ENCODE data around the gene ZBTB7B. TPM values are rescaled to one million over a fixed set of nuclear protein-coding genes. Genes with fewer than 3 reads are reported as not detected.
A peak's percentile ranks its signal among the peaks of the same experiment; 100 is the strongest.

The ZBTB7B gene
- total RNA-seq, 2 donors from 2014 or later: 30.3 to 53.4 TPM

DNA sequence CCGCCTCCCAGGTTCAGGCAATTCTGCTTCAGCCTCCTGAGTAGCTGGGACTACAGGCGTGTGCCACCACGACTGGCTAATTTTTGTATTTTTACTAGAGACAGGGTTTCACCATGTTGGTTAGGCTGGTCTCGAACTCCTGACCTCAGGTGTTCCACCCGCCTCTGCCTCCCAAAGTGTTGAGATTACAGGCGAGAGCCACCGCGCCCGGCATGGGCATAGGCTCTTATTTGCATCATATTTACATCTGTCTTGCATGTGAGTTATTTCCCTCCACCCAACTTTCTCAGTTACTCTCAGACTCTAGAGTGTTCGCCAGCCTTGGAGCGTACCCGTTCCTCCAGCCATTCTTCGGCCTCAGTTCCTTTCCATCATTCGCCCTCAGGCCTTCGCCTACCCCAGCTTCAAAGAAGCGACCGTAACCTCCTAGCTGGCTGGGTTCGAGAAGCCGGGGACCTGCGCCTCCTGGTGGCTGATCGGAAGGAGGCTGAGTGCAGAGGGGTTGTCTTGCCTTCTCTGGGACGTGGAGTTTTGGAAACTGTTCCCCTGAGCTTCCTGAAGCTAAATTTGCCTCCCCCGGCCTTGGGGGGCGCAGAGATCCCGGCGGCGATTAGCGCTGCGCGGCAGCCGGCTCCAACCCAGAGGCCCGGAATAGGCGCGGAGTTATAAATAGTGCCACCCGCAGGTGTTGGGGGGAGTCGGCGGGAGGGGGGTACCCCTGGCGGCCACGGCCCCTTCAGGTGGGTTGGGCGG lies 3.6 kb upstream of the ZBTB7B start:
- DNase-seq (ENCODE audit: low spot score): no peak
- peak overlapping the region; percentile 87 to 92 for H3K4me3 ChIP-seq
- H3K4me1 ChIP-seq: peaks cover 0 to 22% of the 10 kb centered on the region in 2 donors
- peak overlapping the region; percentile 98 to 99 for H3K27ac ChIP-seq
- no peaks in the 10 kb centered on the region for H3K9me3 ChIP-seq
- H3K27me3 ChIP-seq: no peaks in the 10 kb centered on the region
- TF ChIP-seq, protein P1, sequence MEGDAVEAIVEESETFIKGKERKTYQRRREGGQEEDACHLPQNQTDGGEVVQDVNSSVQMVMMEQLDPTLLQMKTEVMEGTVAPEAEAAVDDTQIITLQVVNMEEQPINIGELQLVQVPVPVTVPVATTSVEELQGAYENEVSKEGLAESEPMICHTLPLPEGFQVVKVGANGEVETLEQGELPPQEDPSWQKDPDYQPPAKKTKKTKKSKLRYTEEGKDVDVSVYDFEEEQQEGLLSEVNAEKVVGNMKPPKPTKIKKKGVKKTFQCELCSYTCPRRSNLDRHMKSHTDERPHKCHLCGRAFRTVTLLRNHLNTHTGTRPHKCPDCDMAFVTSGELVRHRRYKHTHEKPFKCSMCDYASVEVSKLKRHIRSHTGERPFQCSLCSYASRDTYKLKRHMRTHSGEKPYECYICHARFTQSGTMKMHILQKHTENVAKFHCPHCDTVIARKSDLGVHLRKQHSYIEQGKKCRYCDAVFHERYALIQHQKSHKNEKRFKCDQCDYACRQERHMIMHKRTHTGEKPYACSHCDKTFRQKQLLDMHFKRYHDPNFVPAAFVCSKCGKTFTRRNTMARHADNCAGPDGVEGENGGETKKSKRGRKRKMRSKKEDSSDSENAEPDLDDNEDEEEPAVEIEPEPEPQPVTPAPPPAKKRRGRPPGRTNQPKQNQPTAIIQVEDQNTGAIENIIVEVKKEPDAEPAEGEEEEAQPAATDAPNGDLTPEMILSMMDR (IDR thresholded peaks at IDR 0.05): peak; percentile 75 to 82
- no peaks in the 10 kb centered on the region for H3K36me3 ChIP-seq

GRCh38 chr1:154999571-155000410 lies 2.8 kb upstream of the ZBTB7B start:
- Histone ChIP-seq H3K27me3 (no peaks in the 10 kb centered on the region), H3K4me3 (peak overlapping the region; percentile 87 to 92), H3K4me1 (peaks cover 0 to 30% of the 10 kb centered on the region in 2 donors), H3K36me3 (no peaks in the 10 kb centered on the region), H3K9me3 (no peaks in the 10 kb centered on the region), H3K27ac (peak overlapping the region; percentile 98 to 99)
- DNase-seq (ENCODE audit: low spot score): no peak
- TF ChIP-seq, protein P1 (IDR thresholded peaks at IDR 0.05): no peak

GRCh38 chr1:155000411-155000725 lies 2.2 kb upstream of the ZBTB7B start:
- Histone ChIP-seq H3K36me3 (no peaks in the 10 kb centered on the region), H3K4me3 (peak overlapping the region; percentile 87 to 92), H3K27me3 (no peaks in the 10 kb centered on the region), H3K27ac (peak overlapping the region; percentile 98 to 99), H3K4me1 (peaks cover 0 to 35% of the 10 kb centered on the region in 2 donors), H3K9me3 (no peaks in the 10 kb centered on the region)
- no peak for DNase-seq (ENCODE audit: low spot score)
- TF ChIP-seq, protein P1 (IDR thresholded peaks at IDR 0.05): no peak

DNA sequence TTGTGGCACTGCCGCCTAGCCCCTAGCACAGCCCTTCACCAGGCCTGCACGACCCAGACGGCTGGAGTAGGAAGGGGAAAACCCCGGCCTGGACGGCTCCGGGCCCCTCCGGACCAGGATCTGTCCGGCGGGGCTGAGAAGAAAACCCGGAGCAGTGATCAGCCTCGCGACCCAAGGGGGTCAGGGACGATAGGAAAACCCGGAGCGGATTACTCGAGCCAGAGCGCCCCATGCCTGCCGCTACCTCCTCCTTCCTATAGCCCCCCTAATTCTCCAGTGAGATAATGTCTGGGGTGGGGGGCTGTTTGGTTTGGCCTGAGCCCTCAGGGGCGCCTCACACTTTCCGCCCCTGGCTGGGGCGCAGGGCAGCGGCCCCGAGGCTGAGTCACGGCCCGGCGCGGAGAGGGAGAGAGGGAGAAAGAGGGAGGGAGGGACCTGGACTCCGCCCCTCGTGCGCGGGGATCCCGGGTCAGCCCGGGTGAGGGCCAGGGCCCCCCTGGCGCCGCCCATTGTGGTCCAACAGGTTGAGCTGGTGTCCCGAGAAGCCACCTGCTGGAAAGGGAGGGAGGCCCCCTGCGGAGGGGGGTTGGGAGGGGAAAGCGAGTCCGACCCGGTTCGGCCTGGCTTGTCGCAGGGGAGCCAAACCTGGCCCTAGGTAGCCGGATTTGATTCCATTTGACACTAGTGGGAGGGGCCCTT lies 1.7 kb upstream of the ZBTB7B start:
- TF ChIP-seq, protein P1 (IDR thresholded peaks at IDR 0.05): peak in 1 of 2 donors; percentile 14
- Histone ChIP-seq H3K4me3 (peak overlapping the region; percentile 87 to 92), H3K27ac (peak overlapping the region; percentile 98 to 99), H3K4me1 (peaks cover 0 to 40% of the 10 kb centered on the region in 2 donors), H3K9me3 (no peaks in the 10 kb centered on the region), H3K27me3 (no peaks in the 10 kb centered on the region), H3K36me3 (no peaks in the 10 kb centered on the region)
- peak; percentile 88 for DNase-seq (ENCODE audit: low spot score)

- TF ChIP-seq, protein P1 (IDR thresholded peaks at IDR 0.05): no peak
- peaks cover 0 to 45% of the 10 kb centered on the region in 2 donors for H3K4me1 ChIP-seq
- H3K36me3 ChIP-seq: no peaks in the 10 kb centered on the region
- H3K27ac ChIP-seq: peak overlapping the region; percentile 98 to 99
- peak overlapping the region; percentile 87 to 92 for H3K4me3 ChIP-seq
- no peak for DNase-seq (ENCODE audit: low spot score)
- no peaks in the 10 kb centered on the region for H3K9me3 ChIP-seq
- no peaks in the 10 kb centered on the region for H3K27me3 ChIP-seq
Measured at GRCh38 chr1:155001425-155001674, 1.3 kb upstream of the ZBTB7B start.
